H9 (cell line): ENCODE results near the gene PMIS2. TPM values are rescaled to one million over a fixed set of nuclear protein-coding genes. Genes with fewer than 3 reads are reported as not detected.

Source experiments
- DNase-seq: peaks from one replicate; pipeline ENCODE4 v3.0.0-alpha.2; 2017
- H2AFZ ChIP-seq: one replicate; pipeline ENCODE4 v1.6.1; 2013; ENCODE audit warnings: mild to moderate bottlenecking, low read length, control low read depth, moderate library complexity
- H2AK5ac ChIP-seq: 2 replicates; pipeline ENCODE4 v1.6.1; 2013; ENCODE audit warnings: low read length, control low read depth, mixed read lengths; ENCODE audit not compliant: insufficient read length
- H2BK120ac ChIP-seq: one replicate; pipeline ENCODE4 v1.6.1; 2013; ENCODE audit warnings: low read depth, mild to moderate bottlenecking, low read length, control low read depth, inconsistent platforms; ENCODE audit not compliant: poor library complexity, severe bottlenecking
- H2BK12ac ChIP-seq: 2 replicates; pipeline ENCODE4 v1.6.1; 2013; ENCODE audit warnings: low read length, control low read depth, mixed read lengths, low read depth; ENCODE audit not compliant: insufficient read length
- H2BK15ac ChIP-seq: 2 replicates; pipeline ENCODE4 v1.6.1; 2013; ENCODE audit warnings: low read depth, low read length, control low read depth
- H2BK20ac ChIP-seq: one replicate; pipeline ENCODE4 v1.6.1; 2013; ENCODE audit warnings: low read depth, mild to moderate bottlenecking, low read length, control low read depth, inconsistent platforms; ENCODE audit not compliant: poor library complexity, severe bottlenecking
- H2BK5ac ChIP-seq: 2 replicates; pipeline ENCODE4 v1.6.1; 2013; ENCODE audit warnings: low read length, control low read depth, mixed read lengths; ENCODE audit not compliant: insufficient read length
- H3K14ac ChIP-seq: 2 replicates; pipeline ENCODE4 v1.6.1; 2013; ENCODE audit warnings: low read length, control low read depth; ENCODE audit not compliant: insufficient read depth
- H3K18ac ChIP-seq: 2 replicates; pipeline ENCODE4 v1.6.1; 2013; ENCODE audit warnings: low read depth, mild to moderate bottlenecking, mixed read lengths, low read length, control low read depth; ENCODE audit not compliant: insufficient read length
- H3K23ac ChIP-seq: 2 replicates; pipeline ENCODE4 v1.6.1; 2013; ENCODE audit warnings: low read length, control low read depth, mixed read lengths, low read depth; ENCODE audit not compliant: insufficient read length
- H3K23me2 ChIP-seq: 2 replicates; pipeline ENCODE4 v1.6.1; 2013; ENCODE audit warnings: low read depth, mild to moderate bottlenecking, mixed read lengths, low read length, control low read depth; ENCODE audit not compliant: insufficient read length, poor library complexity, severe bottlenecking
- H3K27ac ChIP-seq: 2 replicates; pipeline ENCODE4 v1.5.1; 2013; ENCODE audit warnings: low read length, control low read depth, mixed read lengths, low read depth; ENCODE audit not compliant: insufficient read length
- H3K27me3 ChIP-seq: 2 replicates; pipeline ENCODE4 v1.6.1; 2013; ENCODE audit warnings: low read length, control low read depth, inconsistent platforms; ENCODE audit not compliant: insufficient read depth
- H3K4ac ChIP-seq: 2 replicates; pipeline ENCODE4 v1.6.1; 2013; ENCODE audit warnings: low read depth, mild to moderate bottlenecking, control low read depth, inconsistent platforms, low read length, moderate library complexity
- H3K4me1 ChIP-seq: 2 replicates; pipeline ENCODE4 v1.6.1; 2013; ENCODE audit warnings: low read length, control low read depth, inconsistent platforms; ENCODE audit not compliant: insufficient read depth
- H3K4me2 ChIP-seq: 2 replicates; pipeline ENCODE4 v1.6.1; 2013; ENCODE audit warnings: low read length, control low read depth, mixed read lengths; ENCODE audit not compliant: insufficient read length, insufficient read depth
- H3K56ac ChIP-seq: 2 replicates; pipeline ENCODE4 v1.6.1; 2013; ENCODE audit warnings: low read depth, mild to moderate bottlenecking, mixed read lengths, low read length, control low read depth; ENCODE audit not compliant: insufficient read length
- H3K79me1 ChIP-seq: 2 replicates; pipeline ENCODE4 v1.6.1; 2013; ENCODE audit warnings: low read depth, mild to moderate bottlenecking, moderate library complexity, low read length, control low read depth, inconsistent platforms; ENCODE audit not compliant: insufficient read depth, poor library complexity, severe bottlenecking
- H3K79me2 ChIP-seq: 2 replicates; pipeline ENCODE4 v1.6.1; 2013; ENCODE audit warnings: low read length, control low read depth, inconsistent platforms; ENCODE audit not compliant: insufficient read depth
- H3K9ac ChIP-seq: 2 replicates; pipeline ENCODE4 v1.6.1; 2013; ENCODE audit warnings: low read length, control low read depth, mixed read lengths; ENCODE audit not compliant: insufficient read length; ENCODE audit errors: extremely low read depth
- H3K9me3 ChIP-seq: one replicate; pipeline ENCODE4 v1.6.1; 2013; ENCODE audit warnings: low read depth, low read length, inconsistent platforms; ENCODE audit not compliant: control insufficient read depth
- H3T11ph ChIP-seq: one replicate; pipeline ENCODE4 v1.6.1; 2013; ENCODE audit warnings: mild to moderate bottlenecking, low read length, control low read depth, inconsistent platforms
- H4K20me1 ChIP-seq: one replicate; pipeline ENCODE4 v1.6.1; 2013; ENCODE audit not compliant: control insufficient read depth, insufficient read length, insufficient read depth
- H4K5ac ChIP-seq: 2 replicates; pipeline ENCODE4 v1.6.1; 2013; ENCODE audit warnings: low read depth, mild to moderate bottlenecking, mixed read lengths, low read length, control low read depth; ENCODE audit not compliant: insufficient read length
- H4K8ac ChIP-seq: replicated peaks from 2 replicates; pipeline ENCODE4 v1.6.1; 2013; ENCODE audit warnings: low read length, control low read depth, mixed read lengths, low read depth; ENCODE audit not compliant: insufficient read length
- H4K91ac ChIP-seq: 2 replicates; pipeline ENCODE4 v1.6.1; 2013; ENCODE audit warnings: low read depth, mild to moderate bottlenecking, moderate library complexity, mixed read lengths, low read length, control low read depth; ENCODE audit not compliant: insufficient read length
- H3K27ac Mint-ChIP-seq, 3 experiments: 2 replicates in 2 of 3; 3 replicates in 1 of 3; pipeline ENCODE4 v1.8.0; 2020 to 2021; ENCODE audit warnings: mixed read lengths in 3 of 3, mild to moderate bottlenecking in 1 of 3, moderate library complexity in 1 of 3
- H3K27me3 Mint-ChIP-seq: 2 replicates; pipeline ENCODE4 v1.8.0; 2021; ENCODE audit warnings: low read depth, mild to moderate bottlenecking, moderate library complexity, mixed read lengths
- H3K36me3 Mint-ChIP-seq, 3 experiments: 2 replicates in 2 of 3; 3 replicates in 1 of 3; pipeline ENCODE4 v1.8.0; 2020 to 2021; ENCODE audit warnings: low read depth in 3 of 3, mixed read lengths in 3 of 3; ENCODE audit not compliant: insufficient read depth in 1 of 3
- H3K4me1 Mint-ChIP-seq, 2 experiments: 2 replicates each; pipeline ENCODE4 v1.8.0; 2020; ENCODE audit warnings: mixed read lengths in 2 of 2
- H3K4me3 Mint-ChIP-seq, 2 experiments: 2 replicates in 1 of 2; 3 replicates in 1 of 2; pipeline ENCODE4 v1.8.0; 2020 to 2021; ENCODE audit warnings: mild to moderate bottlenecking in 2 of 2, mixed read lengths in 2 of 2, moderate library complexity in 1 of 2
- H3K9me3 Mint-ChIP-seq, 2 experiments: 2 replicates in 1 of 2; 3 replicates in 1 of 2; pipeline ENCODE4 v1.8.0; 2020; ENCODE audit warnings: mild to moderate bottlenecking in 2 of 2, mixed read lengths in 2 of 2, moderate library complexity in 1 of 2
- CTCF ChIP-seq: fragments of 200-600 bp; sonication (generic); conservative IDR thresholded peaks from 3 replicates; pipeline ENCODE4 v1.8.0; 2021; ENCODE audit warnings: antibody characterized with exemption, mild to moderate bottlenecking
- WGBS: extraction: QIAGEN DNeasy Blood & Tissue Kit; methylation state at CpG from one replicate; pipeline ENCODE4 v1.1.7; 2013; ENCODE audit warnings: missing lambda C conversion rate, low lambda C conversion rate, mixed read lengths; ENCODE audit not compliant: insufficient read length; ENCODE audit errors: extremely low coverage; 5-methylcytosine and 5-hydroxymethylcytosine counted together
- total RNA-seq: library from RNA; stranded (reverse); gene quantifications from 2 replicates; pipeline ENCODE4 v1.2.1, GENCODE V29; 2021

PMIS2 gene
- total RNA-seq, 1 experiment from 2014 or later = not detected

GRCh38 chr19:35618857-35619256 lies 32.9 kb downstream of the PMIS2 start:
- Mint-ChIP-seq H3K36me3 (peaks cover 11 to 53% (median 40%) of the 10 kb centered on the region in 3 experiments; a peak in 6 of 7 replicates), H3K9me3 (no peaks in the 10 kb centered on the region), H3K4me1 (no peaks in the 10 kb centered on the region), H3K27ac (no peak overlapping the region; a peak in 1 of 7 replicates), H3K4me3 (no peak overlapping the region), H3K27me3 (no peaks in the 10 kb centered on the region; the same call in 1 of the 2 replicates)
- H4K8ac ChIP-seq = no peak overlapping the region
- no peaks in the 10 kb centered on the region for H4K20me1 ChIP-seq
- no peak overlapping the region for H2BK120ac ChIP-seq
- H3K4ac ChIP-seq = no peak overlapping the region
- H4K5ac ChIP-seq = no peak overlapping the region
- no peak overlapping the region for H3T11ph ChIP-seq
- no peak overlapping the region for H3K23ac ChIP-seq
- H3K79me2 ChIP-seq = no peaks in the 10 kb centered on the region
- TF ChIP-seq CTCF = peak; percentile 51; the same call in 2 of the 3 replicates
- no peak overlapping the region for H4K91ac ChIP-seq
- H3K18ac ChIP-seq = no peak overlapping the region
- H3K27ac ChIP-seq = no peak overlapping the region
- no peak overlapping the region for H3K9ac ChIP-seq
- H3K27me3 ChIP-seq = no peaks in the 10 kb centered on the region
- H3K4me1 ChIP-seq = no peaks in the 10 kb centered on the region
- H2AK5ac ChIP-seq = no peak overlapping the region
- H3K4me2 ChIP-seq = no peak overlapping the region
- WGBS = no CpG with 5 or more reads among the region's 7 CpGs
- no peak overlapping the region for H2BK12ac ChIP-seq
- H3K14ac ChIP-seq = no peak overlapping the region
- H3K79me1 ChIP-seq = no peaks in the 10 kb centered on the region
- no peak overlapping the region for H2BK5ac ChIP-seq
- no peaks in the 10 kb centered on the region for H3K9me3 ChIP-seq
- no peak overlapping the region for H2BK15ac ChIP-seq
- H3K56ac ChIP-seq = no peak overlapping the region
- no peak overlapping the region for H2BK20ac ChIP-seq
- DNase-seq = peak; percentile 55
- H2AFZ ChIP-seq = no peak overlapping the region
- no peaks in the 10 kb centered on the region for H3K23me2 ChIP-seq
